Right cardiac atrium (tissue), 5 donors: Measurements from ENCODE around the gene NTPCR. TPM values are rescaled to one million over a fixed set of nuclear protein-coding genes. Genes with fewer than 3 reads are reported as not detected.
A peak's percentile ranks its signal among the peaks of the same experiment; 100 is the strongest.

Experiments used
- ATAC-seq, 2 donors: fragments of 200-7000 bp; cut with Tn5 transposase; one replicate each; pipeline versions ENCODE4 v1.8.0 to v1.9.1; 2020; ENCODE audit warnings: moderate library complexity in 2 of 2, mild to moderate bottlenecking in 1 of 2
- DNase-seq, 3 donors: peaks; one replicate each; pipeline ENCODE4 v3.0.0-alpha.2; 2020
- H3K27ac ChIP-seq: one replicate; pipeline ENCODE4 v1.5.1; 2013; ENCODE audit warnings: mild to moderate bottlenecking, low read length, control low read depth, moderate library complexity
- H3K27me3 ChIP-seq: one replicate; pipeline ENCODE4 v1.6.1; 2013; ENCODE audit not compliant: control insufficient read depth, insufficient read depth
- H3K4me1 ChIP-seq: one replicate; pipeline ENCODE4 v1.6.1; 2013; ENCODE audit warnings: low read length; ENCODE audit not compliant: control insufficient read depth, insufficient read depth
- H3K4me3 ChIP-seq: one replicate; pipeline ENCODE4 v1.5.1; 2013; ENCODE audit warnings: low read length, control low read depth
- H3K9me3 ChIP-seq: one replicate; pipeline ENCODE4 v1.6.1; 2013; ENCODE audit warnings: low read length; ENCODE audit not compliant: control insufficient read depth
- WGBS: extraction: QIAGEN DNeasy Blood & Tissue Kit; methylation state at CpG from one replicate; pipeline ENCODE4 v1.1.7; 2013; 5-methylcytosine and 5-hydroxymethylcytosine counted together
- intact Hi-C, 4 donors: fragments of 100-400 bp; cut with DNase I; formaldehyde crosslinking; loops; one replicate each; pipeline versions ENCODE4 v1.11.0 to v1.14.0; 2022 to 2023
- long read RNA-seq, 4 donors: library from polyadenylated mRNA; unstranded; transcript quantifications; one replicate each; pipeline ENCODE4 v2.0.0, GENCODE V29; 2020 to 2021
- polyA plus RNA-seq: library from polyadenylated mRNA; stranded (reverse); fragments of 200-250 nt; gene quantifications from one replicate; pipeline ENCODE4 v1.2.3, GENCODE V29; 2013
- total RNA-seq, 4 donors: library from RNA; stranded (reverse); fragmentation: NEBNext Ultra II Directional; extraction: Animal tissue kit (Norgen Biotek cat#: 25700); gene quantifications; one replicate each; pipeline ENCODE4 v1.2.1, GENCODE V29; 2021
- donor health status: healthy with polysubstance abuse.
- donor health status: DM: no; HTN: yes; CAD: no.
- donor health status: DM: no; HTN: no; CAD: no.
- donor health status: DM: no; HTN: yes; CAD: no; lungs with severe emphysema.
- donor health status: DM: yes; HTN: yes; CAD: no.

Gene NTPCR, protein sequence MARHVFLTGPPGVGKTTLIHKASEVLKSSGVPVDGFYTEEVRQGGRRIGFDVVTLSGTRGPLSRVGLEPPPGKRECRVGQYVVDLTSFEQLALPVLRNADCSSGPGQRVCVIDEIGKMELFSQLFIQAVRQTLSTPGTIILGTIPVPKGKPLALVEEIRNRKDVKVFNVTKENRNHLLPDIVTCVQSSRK
- 10 to 100 TPM; 55.7 to 67.5 (median 56.8) TPM for total RNA-seq
- polyA plus RNA-seq = 114 TPM
- long read RNA-seq, donor 1, full-length matches to known transcripts = 84 of 96 reads
- long read RNA-seq, donor 1, partial matches to known transcripts = 2 of 96 reads
- long read RNA-seq, donor 1, other reads (novel, unspliced or antisense) = 10 of 96 reads
- long read RNA-seq, donor 2, full-length matches to known transcripts = 27 of 31 reads
- long read RNA-seq, donor 2, partial matches to known transcripts = 2 of 31 reads
- long read RNA-seq, donor 2, other reads (novel, unspliced or antisense) = 2 of 31 reads
- long read RNA-seq, donor 3, full-length matches to known transcripts = 50 of 65 reads
- long read RNA-seq, donor 3, partial matches to known transcripts = 5 of 65 reads
- long read RNA-seq, donor 3, other reads (novel, unspliced or antisense) = 10 of 65 reads
- long read RNA-seq, donor 4, full-length matches to known transcripts = 28 of 32 reads
- long read RNA-seq, donor 4, partial matches to known transcripts = 0 of 32 reads
- long read RNA-seq, donor 4, other reads (novel, unspliced or antisense) = 4 of 32 reads

DNA sequence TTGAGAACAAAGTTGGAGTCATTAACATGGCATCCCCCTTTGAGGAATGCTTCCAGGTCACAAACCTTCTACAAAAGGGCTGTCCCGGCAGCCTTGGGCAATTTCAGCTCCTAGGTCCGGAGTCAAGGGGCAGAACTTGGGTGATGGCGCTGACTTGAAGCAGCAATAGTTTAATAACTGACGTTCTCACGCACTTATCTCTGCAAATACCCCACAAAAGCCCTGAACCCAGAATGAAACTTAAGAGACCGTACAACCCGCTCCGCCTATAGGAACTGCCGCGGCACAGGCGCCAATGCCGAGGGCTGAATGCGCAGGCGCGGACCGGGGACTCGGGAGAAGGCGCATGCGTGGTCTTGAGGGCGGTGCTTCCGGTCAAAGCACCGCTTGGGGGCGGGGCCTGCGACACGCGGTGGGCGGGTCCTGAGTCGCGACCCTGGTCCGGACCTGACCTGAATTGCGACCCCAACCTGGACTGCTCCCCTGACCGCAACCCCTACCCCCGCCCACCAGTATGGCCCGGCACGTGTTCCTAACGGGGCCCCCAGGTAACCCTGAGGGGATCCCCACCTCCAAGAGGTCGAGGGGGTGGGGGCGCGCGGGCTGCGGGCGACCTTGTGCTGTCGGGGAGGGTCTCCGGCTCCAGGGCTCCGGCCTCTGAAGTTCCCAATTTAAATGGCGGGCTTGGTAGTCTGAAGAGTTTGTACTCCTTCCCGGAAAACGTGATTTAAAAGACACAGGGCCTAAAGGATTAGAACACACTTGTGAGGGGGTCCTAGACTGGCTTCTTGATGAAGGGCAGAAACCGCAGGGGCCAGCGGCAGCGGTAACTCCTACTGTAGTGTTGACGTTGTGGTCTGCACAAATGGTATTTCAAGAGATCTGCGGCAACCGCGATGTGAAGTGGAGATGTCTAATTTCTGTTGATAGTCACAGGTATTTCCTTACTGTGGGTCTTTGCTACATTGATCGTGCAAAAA is at the start of gene NTPCR:
NTPCR (plus strand) TSS at position 415 of the 980 bp plus-strand sequence; CDS start at position 515, 100 bp downstream.
- under 1% methylated on average over 56 of the region's 56 CpGs for WGBS
- intact Hi-C loops = loop anchor here in 1 of 4 donors (10.0 kb wide), 1 partner anchor 146 kb away; the partner anchor contains the start of gene MAP10

GRCh38 chr1:232900818-232901217 is 49.6 kb upstream of the NTPCR start:
- H3K4me3 ChIP-seq = no peak overlapping the region
- no peak overlapping the region for H3K27ac ChIP-seq
- peaks cover 3% of the 10 kb centered on the region for H3K4me1 ChIP-seq
- ATAC-seq = no peak
- no peaks in the 10 kb centered on the region for H3K27me3 ChIP-seq
- DNase-seq = no peak
- intact Hi-C loops = no loop called here
- no peaks in the 10 kb centered on the region for H3K9me3 ChIP-seq
- WGBS = 45% methylated on average over 10 of the region's 10 CpGs

More for the DNA sequence above, at the start of gene NTPCR:
- Histone ChIP-seq H3K4me1 (peaks cover 5% of the 10 kb centered on the region), H3K9me3 (no peaks in the 10 kb centered on the region), H3K27me3 (no peaks in the 10 kb centered on the region), H3K4me3 (peak within 1 kb of the TSS; percentile 79), H3K27ac (peak within 1 kb of the TSS; percentile 82)
- DNase-seq = peak; percentile 95 to 98 (median 97)
- ATAC-seq = peak; percentile 95 to 97

DNA sequence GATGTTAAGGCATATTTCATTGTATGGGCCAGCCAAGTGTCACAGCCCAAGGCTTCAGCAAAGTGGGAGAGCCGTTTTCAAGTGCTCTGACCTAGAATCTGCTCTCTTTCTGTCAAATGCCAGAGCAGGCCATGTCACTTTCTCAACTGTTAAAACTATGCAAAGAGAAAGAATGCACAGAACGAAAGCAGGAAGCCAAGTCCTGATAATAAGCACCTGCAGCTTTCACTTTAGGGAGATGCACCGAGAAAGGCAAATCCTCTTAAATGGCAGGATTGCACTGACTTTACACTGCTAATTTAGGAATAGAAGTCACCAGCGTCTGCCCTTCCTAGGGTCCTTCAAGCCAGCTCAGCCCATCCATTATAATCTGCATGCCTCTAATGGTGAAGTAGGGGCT is 49.2 kb upstream of the NTPCR start:
- no peaks in the 10 kb centered on the region for H3K9me3 ChIP-seq
- H3K27me3 ChIP-seq = no peaks in the 10 kb centered on the region
- ATAC-seq (no peak), DNase-seq (no peak)
- intact Hi-C loops = no loop called here
- WGBS = 39% methylated on average over 4 of the region's 4 CpGs
- H3K27ac ChIP-seq = no peak overlapping the region
- peaks cover 3% of the 10 kb centered on the region for H3K4me1 ChIP-seq
- H3K4me3 ChIP-seq = no peak overlapping the region

DNA sequence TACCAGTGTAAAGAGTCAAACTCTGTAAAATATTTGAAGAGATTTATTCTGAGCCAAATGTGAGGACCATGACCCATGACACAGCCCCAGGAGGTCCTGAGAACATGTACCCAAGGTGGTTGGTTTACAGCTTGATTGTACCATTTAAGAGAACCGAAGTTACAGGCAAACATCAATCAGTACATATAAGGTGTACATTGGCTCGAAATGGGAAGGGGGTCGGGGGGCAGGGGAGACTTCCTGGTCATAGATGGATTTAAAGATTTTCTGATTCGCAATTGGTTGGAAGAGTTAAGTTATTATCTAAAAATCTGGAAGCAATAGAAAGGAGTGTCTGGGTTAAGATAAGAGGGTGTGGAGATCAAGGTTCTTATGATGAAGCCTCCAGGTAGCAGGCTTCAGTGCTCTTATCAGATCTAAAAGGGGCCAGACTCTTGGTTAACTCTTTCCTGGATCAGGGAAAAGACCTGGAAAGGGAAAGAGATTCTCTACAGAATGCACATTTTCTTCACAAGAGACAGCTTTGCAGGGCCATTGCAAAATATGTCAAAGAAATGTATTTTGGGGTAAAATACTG is 47.5 kb upstream of the NTPCR start:
- no peaks in the 10 kb centered on the region for H3K27me3 ChIP-seq
- intact Hi-C loops = no loop called here
- DNase-seq (no peak), ATAC-seq (no peak)
- no peak overlapping the region for H3K27ac ChIP-seq
- no peaks in the 10 kb centered on the region for H3K9me3 ChIP-seq
- H3K4me3 ChIP-seq = no peak overlapping the region
- H3K4me1 ChIP-seq = peaks cover 3% of the 10 kb centered on the region
- 88% methylated on average over 4 of the region's 4 CpGs for WGBS

DNA sequence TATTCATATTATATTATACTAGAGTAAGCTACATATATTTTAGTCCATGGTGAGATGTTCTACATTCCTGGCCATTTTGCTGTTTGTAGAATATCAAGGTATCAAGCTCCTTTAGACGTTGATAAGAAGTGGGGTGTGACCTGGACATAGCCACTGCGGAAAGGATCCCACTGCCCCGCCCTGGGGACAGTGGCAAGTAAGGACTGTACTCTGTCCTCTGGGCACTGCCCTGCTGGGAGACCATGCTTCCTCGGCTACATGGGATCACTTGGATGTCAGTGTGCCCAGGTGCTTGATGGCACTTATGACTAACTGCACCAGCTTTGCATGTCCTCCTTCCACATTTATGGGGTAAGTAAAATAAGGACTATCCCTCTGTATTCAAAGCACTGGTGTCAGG is 46.3 kb upstream of the NTPCR start:
- Histone ChIP-seq H3K4me3 (no peak overlapping the region), H3K27me3 (no peaks in the 10 kb centered on the region), H3K9me3 (no peaks in the 10 kb centered on the region), H3K4me1 (peaks cover 3% of the 10 kb centered on the region), H3K27ac (no peak overlapping the region)
- DNase-seq (no peak), ATAC-seq (no peak)
- WGBS = 84% methylated on average over 4 of the region's 4 CpGs
- intact Hi-C loops = no loop called here

DNA sequence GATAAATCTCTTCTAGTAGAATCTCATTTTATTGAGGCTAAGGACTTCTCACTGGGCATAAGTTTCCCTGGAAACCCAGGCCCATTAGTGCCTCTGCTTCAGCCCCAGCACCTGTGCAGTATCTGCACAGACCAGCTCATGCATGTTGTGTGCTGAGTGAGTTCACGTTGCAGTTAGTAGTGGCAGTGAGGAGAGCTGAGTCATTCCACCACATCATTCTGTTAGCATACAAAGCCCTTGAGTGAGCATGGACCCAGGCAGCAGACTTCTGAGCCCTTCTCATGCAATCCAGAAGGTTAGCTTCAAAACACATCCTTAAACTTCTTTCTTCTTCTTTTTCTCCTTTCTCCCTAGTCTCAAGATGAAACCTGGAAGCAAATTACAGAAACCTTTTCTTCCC is 45.8 kb upstream of the NTPCR start:
- intact Hi-C loops = no loop called here
- ATAC-seq = no peak
- no peak overlapping the region for H3K27ac ChIP-seq
- H3K4me3 ChIP-seq = no peak overlapping the region
- DNase-seq = no peak
- peaks cover 3% of the 10 kb centered on the region for H3K4me1 ChIP-seq
- H3K27me3 ChIP-seq = no peaks in the 10 kb centered on the region
- 54% methylated on average over 1 of the region's 1 CpG for WGBS
- no peaks in the 10 kb centered on the region for H3K9me3 ChIP-seq

DNA sequence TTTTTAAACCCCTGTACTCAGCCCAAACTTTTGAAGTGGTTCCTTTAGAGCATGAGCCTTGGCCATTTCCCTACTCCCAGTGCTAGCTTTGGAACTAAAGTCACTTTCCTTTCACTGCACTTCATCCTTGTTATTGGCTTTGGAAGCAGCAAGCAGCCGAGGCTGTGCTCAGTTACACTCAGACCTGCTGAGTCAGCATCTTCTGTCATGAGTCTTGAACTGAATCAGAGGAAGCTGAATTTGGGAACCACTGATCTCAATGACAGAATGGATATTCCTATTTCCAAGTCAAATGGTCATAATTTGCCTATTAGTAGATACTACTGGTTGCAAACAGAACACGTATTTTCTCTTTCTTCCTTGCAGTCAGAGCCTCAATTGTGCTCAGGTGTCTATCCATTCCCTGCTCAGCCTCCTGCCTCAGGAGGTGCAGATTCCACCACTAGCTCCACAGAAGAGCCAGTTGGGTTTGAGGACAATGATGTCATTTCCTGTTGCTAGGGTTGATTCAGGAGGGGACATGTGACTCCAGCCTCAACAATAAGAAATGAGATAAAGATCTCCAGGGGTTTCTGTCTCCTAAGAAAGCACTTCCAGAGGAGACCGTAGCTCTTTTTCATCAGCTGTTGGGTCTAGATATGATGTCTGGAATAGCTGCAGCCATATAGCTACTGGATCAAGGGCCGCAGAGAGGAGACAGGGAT is 44.9 kb upstream of the NTPCR start:
- DNase-seq (no peak), ATAC-seq (no peak)
- intact Hi-C loops = no loop called here

GRCh38 chr1:232906441-232906840 is 44.0 kb upstream of the NTPCR start:
- no peak for DNase-seq
- Histone ChIP-seq H3K27me3 (no peaks in the 10 kb centered on the region), H3K4me1 (no peaks in the 10 kb centered on the region), H3K27ac (no peak overlapping the region), H3K4me3 (no peak overlapping the region), H3K9me3 (no peaks in the 10 kb centered on the region)
- WGBS = 96% methylated on average over 6 of the region's 6 CpGs
- intact Hi-C loops = no loop called here
- ATAC-seq = no peak

More for the DNA sequence above, 44.9 kb upstream of the NTPCR start:
- Histone ChIP-seq H3K27ac (no peak overlapping the region), H3K4me3 (no peak overlapping the region), H3K27me3 (no peaks in the 10 kb centered on the region), H3K4me1 (peaks cover 3% of the 10 kb centered on the region), H3K9me3 (no peaks in the 10 kb centered on the region)
- 73% methylated on average over 4 of the region's 4 CpGs for WGBS

DNA sequence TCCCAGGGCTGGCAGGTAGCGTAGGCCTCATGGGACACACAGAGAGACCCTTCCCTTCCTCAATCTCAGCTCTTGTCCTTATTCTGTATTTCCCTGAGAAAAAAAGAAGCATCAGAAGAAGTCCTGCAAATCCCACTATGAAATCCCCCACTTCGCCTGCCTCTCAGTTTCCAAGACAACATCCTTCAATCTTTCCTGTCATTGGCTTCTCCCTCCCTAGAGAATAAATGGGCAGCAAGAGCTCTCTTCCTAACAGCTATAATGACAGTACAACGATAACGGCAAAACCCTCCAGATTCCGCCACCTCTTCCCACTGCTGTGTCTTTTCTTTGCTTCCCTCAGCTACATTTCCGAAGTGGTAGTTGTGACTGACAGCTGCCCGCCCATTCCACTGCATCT is 41.6 kb upstream of the NTPCR start:
- Histone ChIP-seq H3K27ac (no peak overlapping the region), H3K27me3 (no peaks in the 10 kb centered on the region), H3K9me3 (no peaks in the 10 kb centered on the region), H3K4me3 (no peak overlapping the region), H3K4me1 (no peaks in the 10 kb centered on the region)
- intact Hi-C loops = no loop called here
- ATAC-seq (no peak), DNase-seq (no peak)
- WGBS = 90% methylated on average over 7 of the region's 7 CpGs

GRCh38 chr1:232909752-232910151 is 40.7 kb upstream of the NTPCR start:
- Histone ChIP-seq H3K9me3 (no peaks in the 10 kb centered on the region), H3K27me3 (no peaks in the 10 kb centered on the region), H3K4me3 (no peak overlapping the region), H3K4me1 (no peaks in the 10 kb centered on the region), H3K27ac (no peak overlapping the region)
- WGBS = 75% methylated on average over 4 of the region's 4 CpGs
- no peak for ATAC-seq
- no peak for DNase-seq
- intact Hi-C loops = loop anchor here in 1 of 4 donors (10.0 kb wide), 1 partner anchor 95 kb away; no protein-coding TSS in a partner anchor
